DOHH2 (cell line): ENCODE results near the gene UBE2F.

Experiments
- CTCF ChIP-seq: fragments of 200-600 bp; sonication (generic); IDR thresholded peaks from one replicate; pipeline ENCODE4 v1.5.1; 2014; ENCODE audit warnings: antibody characterized with exemption, mild to moderate bottlenecking, low read depth, low read length; ENCODE audit not compliant: poor library complexity, severe bottlenecking
- EZH2phosphoT487 ChIP-seq: fragments of 200-600 bp; sonication (generic); IDR thresholded peaks from 2 replicates; pipeline ENCODE4 v1.6.1; 2017; ENCODE audit warnings: borderline replicate concordance, mild to moderate bottlenecking, antibody characterized with exemption, low read length, moderate library complexity, mixed read lengths

- no peak for TF ChIP-seq CTCF
- no peak for TF ChIP-seq EZH2phosphoT487
Measured at GRCh38 chr2:237934186-237934585, 32.6 kb upstream of the UBE2F start.
